Left lung (tissue), 10 donors: ENCODE results near the gene UBXN6. TPM values are rescaled to one million over a fixed set of nuclear protein-coding genes. Genes with fewer than 3 reads are reported as not detected.

Experiments used
- ATAC-seq: fragments of 200-7000 bp; cut with Tn5 transposase; one replicate; pipeline ENCODE4 v1.9.1; 2020; ENCODE audit warnings: moderate library complexity
- DNase-seq, 4 donors: peaks; one replicate each; pipeline ENCODE4 v3.0.0-alpha.2; 2013 to 2020
- H3K27ac ChIP-seq, 2 donors: fragments of 200-600 bp; sonication (generic) in 1 of 2; one replicate each; pipeline versions ENCODE4 v1.5.0 to v1.8.0; 2020 to 2021
- H3K27me3 ChIP-seq, 2 donors: fragments of 200-600 bp; sonication (generic) in 1 of 2; one replicate each; pipeline versions ENCODE4 v1.5.0 to v1.8.0; 2020 to 2021
- H3K36me3 ChIP-seq, 2 donors: fragments of 200-600 bp; sonication (generic) in 1 of 2; one replicate each; pipeline versions ENCODE4 v1.5.0 to v1.8.0; 2020 to 2021
- H3K4me1 ChIP-seq, 2 donors: fragments of 200-600 bp; one replicate each; pipeline ENCODE4 v1.8.0; 2021
- H3K4me3 ChIP-seq, 2 donors: fragments of 200-600 bp; sonication (generic) in 1 of 2; one replicate each; pipeline versions ENCODE4 v1.5.0 to v1.8.0; 2020 to 2021; ENCODE audit warnings: mild to moderate bottlenecking in 1 of 2
- H3K9me3 ChIP-seq, 2 donors: fragments of 200-600 bp; sonication (generic) in 1 of 2; one replicate each; pipeline versions ENCODE4 v1.5.0 to v1.8.0; 2020 to 2021
- CTCF ChIP-seq, 2 donors: fragments of 200-600 bp; sonication (generic) in 1 of 2; IDR thresholded peaks; one replicate each; pipeline versions ENCODE4 v1.5.0 to v1.8.0; 2021; ENCODE audit warnings: antibody characterized with exemption in 2 of 2
- intact Hi-C, 2 donors: fragments of 100-400 bp; cut with DNase I; formaldehyde crosslinking; loops; one replicate each; pipeline versions ENCODE4 v1.11.2 to v1.14.2; 2022
- polyA plus RNA-seq, 6 donors: library from polyadenylated mRNA; unstranded; fragments of 120-200 nt; gene quantifications; one replicate each; pipeline ENCODE4 v1.2.1, GENCODE V29; 2013; ENCODE audit not compliant: insufficient read length in 6 of 6
- total RNA-seq, 2 donors: library from RNA; stranded (reverse); fragmentation: NEBNext Ultra II Directional; extraction: Animal tissue kit (Norgen Biotek cat#: 25700); gene quantifications; one replicate each; pipeline ENCODE4 v1.2.1, GENCODE V29; 2021
- donor health status: DM: no; HTN: yes; CAD: no.
- donor health status: DM: no; HTN: no; CAD: no.

The UBXN6 gene
- total and polyA plus RNA-seq, 8 donors, result 70.2 to 101 (median 87.5) TPM

- no peaks in the 10 kb centered on the region for H3K4me1 ChIP-seq
- no peak overlapping the region for H3K27ac ChIP-seq
- no peaks in the 10 kb centered on the region for H3K9me3 ChIP-seq
- intact Hi-C loops, result no loop called here
- DNase-seq (no peak), ATAC-seq (no peak)
- H3K4me3 ChIP-seq, result no peak overlapping the region
- no peak for TF ChIP-seq CTCF (IDR thresholded peaks at IDR 0.05)
- peaks cover 0 to 70% of the 10 kb centered on the region in 2 donors for H3K36me3 ChIP-seq
- H3K27me3 ChIP-seq, result no peaks in the 10 kb centered on the region
These were observed 13.4 kb downstream of the UBXN6 start for GRCh38 chr19:4443966-4444764.

- TF ChIP-seq CTCF (IDR thresholded peaks at IDR 0.05), result no peak
- H3K36me3 ChIP-seq, result peaks cover 0 to 60% of the 10 kb centered on the region in 2 donors
- no peak overlapping the region for H3K27ac ChIP-seq
- H3K4me3 ChIP-seq, result no peak overlapping the region
- no peaks in the 10 kb centered on the region for H3K9me3 ChIP-seq
- intact Hi-C loops, result no loop called here
- ATAC-seq (no peak), DNase-seq (no peak)
- H3K27me3 ChIP-seq, result no peaks in the 10 kb centered on the region
- H3K4me1 ChIP-seq, result no peaks in the 10 kb centered on the region
These were observed 14.4 kb downstream of the UBXN6 start for GRCh38 chr19:4443188-4443587.

GRCh38 chr19:4442819-4443146 lies 14.8 kb downstream of the UBXN6 start:
- no peak overlapping the region for H3K4me3 ChIP-seq
- intact Hi-C loops, result no loop called here

GRCh38 chr19:4441994-4442818 lies 15.4 kb downstream of the UBXN6 start:
- intact Hi-C loops, result no loop called here
- ATAC-seq (no peak), DNase-seq (no peak)
- Histone ChIP-seq H3K27ac (no peak overlapping the region), H3K9me3 (no peaks in the 10 kb centered on the region), H3K36me3 (peaks cover 0 to 50% of the 10 kb centered on the region in 2 donors), H3K4me3 (no peak overlapping the region), H3K27me3 (no peaks in the 10 kb centered on the region), H3K4me1 (no peaks in the 10 kb centered on the region)
- TF ChIP-seq CTCF (IDR thresholded peaks at IDR 0.05), result no peak

More at GRCh38 chr19:4442819-4443146, 14.8 kb downstream of the UBXN6 start:
- Histone ChIP-seq H3K27me3 (no peaks in the 10 kb centered on the region), H3K36me3 (peaks cover 0 to 56% of the 10 kb centered on the region in 2 donors), H3K4me1 (no peaks in the 10 kb centered on the region), H3K9me3 (no peaks in the 10 kb centered on the region), H3K27ac (no peak overlapping the region)
- ATAC-seq (no peak), DNase-seq (no peak)
- TF ChIP-seq CTCF (IDR thresholded peaks at IDR 0.05), result no peak

GRCh38 chr19:4439243-4439642 lies 18.4 kb downstream of the UBXN6 start:
- intact Hi-C loops, result no loop called here
- Histone ChIP-seq H3K9me3 (no peaks in the 10 kb centered on the region), H3K27ac (no peak overlapping the region), H3K36me3 (peaks cover 0 to 38% of the 10 kb centered on the region in 2 donors), H3K4me3 (no peak overlapping the region), H3K27me3 (no peaks in the 10 kb centered on the region), H3K4me1 (no peaks in the 10 kb centered on the region)
- no peak for TF ChIP-seq CTCF (IDR thresholded peaks at IDR 0.05)
- ATAC-seq, result no peak
- DNase-seq, result no peak
